ENCODE measurements around the gene ITGA6. TPM values are rescaled to one million over a fixed set of nuclear protein-coding genes. Genes with fewer than 3 reads are reported as not detected.
A peak's percentile ranks its signal among the peaks of the same experiment; 100 is the strongest.

Gene ITGA6
- total RNA-seq, 4 donors from 2014 or later: 254 to 586 (median 471) TPM

DNA sequence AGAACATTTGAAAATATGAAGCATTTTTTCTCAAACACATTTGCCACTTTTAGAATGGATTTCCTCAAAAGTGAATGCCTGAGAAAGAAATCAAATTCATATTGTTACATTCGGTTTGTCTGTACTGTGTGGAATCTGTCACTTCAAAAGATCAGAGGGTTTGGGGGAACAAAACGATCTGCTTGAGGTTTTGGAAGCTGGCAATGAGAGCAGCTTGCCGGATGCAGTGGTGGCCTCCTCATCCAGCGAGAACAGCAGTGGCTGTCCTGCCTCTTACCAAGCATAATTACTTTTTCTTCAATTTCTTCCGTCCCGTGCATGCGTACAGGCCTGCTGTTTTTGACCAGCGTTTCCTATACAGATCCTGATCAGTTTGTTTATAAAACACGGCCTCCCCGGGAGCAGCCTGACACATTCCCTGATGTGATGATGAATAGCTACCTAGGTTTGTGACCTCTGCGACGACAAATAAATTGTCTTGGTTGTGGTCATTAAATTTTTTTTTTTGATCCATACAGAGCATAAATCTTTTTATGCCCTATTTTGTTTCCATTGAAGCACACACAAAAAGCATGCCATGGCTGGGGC is 45.2 kb downstream of the ITGA6 start:
- Histone ChIP-seq H3K4me1 (no peaks in the 10 kb centered on the region), H3K27me3 (no peaks in the 10 kb centered on the region), H3K9me3 (no peaks in the 10 kb centered on the region), H3K27ac (peak overlapping the region in 1 of 4 donors; percentile 7), H3K36me3 (peaks cover 0 to 27% (median 0%) of the 10 kb centered on the region in 3 donors), H3K4me3 (no peak overlapping the region)
- no peak for DNase-seq (ENCODE audit: low spot score in 2 of 2)
- TF ChIP-seq, protein P1, sequence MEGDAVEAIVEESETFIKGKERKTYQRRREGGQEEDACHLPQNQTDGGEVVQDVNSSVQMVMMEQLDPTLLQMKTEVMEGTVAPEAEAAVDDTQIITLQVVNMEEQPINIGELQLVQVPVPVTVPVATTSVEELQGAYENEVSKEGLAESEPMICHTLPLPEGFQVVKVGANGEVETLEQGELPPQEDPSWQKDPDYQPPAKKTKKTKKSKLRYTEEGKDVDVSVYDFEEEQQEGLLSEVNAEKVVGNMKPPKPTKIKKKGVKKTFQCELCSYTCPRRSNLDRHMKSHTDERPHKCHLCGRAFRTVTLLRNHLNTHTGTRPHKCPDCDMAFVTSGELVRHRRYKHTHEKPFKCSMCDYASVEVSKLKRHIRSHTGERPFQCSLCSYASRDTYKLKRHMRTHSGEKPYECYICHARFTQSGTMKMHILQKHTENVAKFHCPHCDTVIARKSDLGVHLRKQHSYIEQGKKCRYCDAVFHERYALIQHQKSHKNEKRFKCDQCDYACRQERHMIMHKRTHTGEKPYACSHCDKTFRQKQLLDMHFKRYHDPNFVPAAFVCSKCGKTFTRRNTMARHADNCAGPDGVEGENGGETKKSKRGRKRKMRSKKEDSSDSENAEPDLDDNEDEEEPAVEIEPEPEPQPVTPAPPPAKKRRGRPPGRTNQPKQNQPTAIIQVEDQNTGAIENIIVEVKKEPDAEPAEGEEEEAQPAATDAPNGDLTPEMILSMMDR (IDR thresholded peaks at IDR 0.05): no peak
- TF ChIP-seq EP300 (IDR thresholded peaks at IDR 0.05) (no peak), POLR2A (IDR thresholded peaks at IDR 0.05) (no peak)
- 58% methylated on average over 12 of the region's 12 CpGs for WGBS, 2 donors

DNA sequence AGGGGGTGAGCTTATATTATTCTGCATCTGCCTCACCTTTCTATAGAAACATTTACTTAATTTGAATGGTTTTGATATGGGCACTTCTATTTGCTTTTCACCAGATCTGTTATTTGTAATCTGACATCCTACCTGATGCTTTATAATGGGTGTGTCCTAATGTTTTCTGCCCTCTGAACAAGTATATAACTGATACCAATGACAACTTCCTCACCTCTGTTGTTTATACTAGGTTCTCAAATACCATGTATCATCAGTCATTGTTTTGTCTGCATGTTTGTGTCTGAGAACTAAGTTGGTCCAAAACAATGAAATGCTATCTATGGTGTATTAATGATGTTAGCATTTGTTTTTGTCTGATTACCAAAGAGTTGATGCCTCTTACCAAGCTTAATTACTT is 45.8 kb downstream of the ITGA6 start:
- H3K4me3 ChIP-seq: no peak overlapping the region
- H3K27me3 ChIP-seq: no peaks in the 10 kb centered on the region
- no peak for TF ChIP-seq POLR2A (IDR thresholded peaks at IDR 0.05)
- H3K27ac ChIP-seq: peak overlapping the region in 1 of 4 donors; percentile 7
- H3K4me1 ChIP-seq: peaks cover 0 to 2% (median 0%) of the 10 kb centered on the region in 4 donors
- DNase-seq (ENCODE audit: low spot score in 2 of 2): no peak
- H3K9me3 ChIP-seq: no peaks in the 10 kb centered on the region
- H3K36me3 ChIP-seq: peaks cover 0 to 24% (median 0%) of the 10 kb centered on the region in 3 donors

DNA sequence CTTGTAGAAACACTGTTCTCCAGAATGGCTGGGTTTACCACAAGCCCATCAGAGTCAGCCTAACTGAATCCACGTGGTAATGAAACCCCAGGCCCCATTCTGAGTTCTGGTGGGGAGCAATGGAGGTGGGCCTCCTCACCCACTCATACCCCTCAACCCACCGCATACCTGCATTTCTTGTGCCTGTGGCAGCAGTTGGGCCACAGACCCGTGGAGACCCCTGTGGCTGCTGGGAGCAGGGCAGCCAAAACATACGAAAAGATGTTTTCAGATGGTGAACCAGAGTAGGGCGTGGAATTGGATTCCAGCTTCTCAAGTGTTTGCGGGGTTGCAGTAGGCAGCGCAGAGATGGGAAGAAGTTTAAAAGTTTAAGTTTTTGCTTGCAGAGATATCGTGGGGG is 51.0 kb downstream of the ITGA6 start:
- peaks cover 0 to 50% (median 24%) of the 10 kb centered on the region in 4 donors for H3K4me1 ChIP-seq
- H3K27me3 ChIP-seq: no peaks in the 10 kb centered on the region
- no peak overlapping the region for H3K4me3 ChIP-seq
- H3K27ac ChIP-seq: peak overlapping the region in 2 of 4 donors; percentile 51 to 60
- H3K9me3 ChIP-seq: no peaks in the 10 kb centered on the region
- DNase-seq (ENCODE audit: low spot score in 2 of 2): no peak
- WGBS, 2 donors: 76 to 78% methylated on average over 8 of the region's 8 CpGs
- H3K36me3 ChIP-seq: peaks cover 0 to 20% (median 0%) of the 10 kb centered on the region in 3 donors
- TF ChIP-seq, protein P1 (IDR thresholded peaks at IDR 0.05): no peak
- TF ChIP-seq EP300 (IDR thresholded peaks at IDR 0.05) (no peak), POLR2A (IDR thresholded peaks at IDR 0.05) (no peak)

DNA sequence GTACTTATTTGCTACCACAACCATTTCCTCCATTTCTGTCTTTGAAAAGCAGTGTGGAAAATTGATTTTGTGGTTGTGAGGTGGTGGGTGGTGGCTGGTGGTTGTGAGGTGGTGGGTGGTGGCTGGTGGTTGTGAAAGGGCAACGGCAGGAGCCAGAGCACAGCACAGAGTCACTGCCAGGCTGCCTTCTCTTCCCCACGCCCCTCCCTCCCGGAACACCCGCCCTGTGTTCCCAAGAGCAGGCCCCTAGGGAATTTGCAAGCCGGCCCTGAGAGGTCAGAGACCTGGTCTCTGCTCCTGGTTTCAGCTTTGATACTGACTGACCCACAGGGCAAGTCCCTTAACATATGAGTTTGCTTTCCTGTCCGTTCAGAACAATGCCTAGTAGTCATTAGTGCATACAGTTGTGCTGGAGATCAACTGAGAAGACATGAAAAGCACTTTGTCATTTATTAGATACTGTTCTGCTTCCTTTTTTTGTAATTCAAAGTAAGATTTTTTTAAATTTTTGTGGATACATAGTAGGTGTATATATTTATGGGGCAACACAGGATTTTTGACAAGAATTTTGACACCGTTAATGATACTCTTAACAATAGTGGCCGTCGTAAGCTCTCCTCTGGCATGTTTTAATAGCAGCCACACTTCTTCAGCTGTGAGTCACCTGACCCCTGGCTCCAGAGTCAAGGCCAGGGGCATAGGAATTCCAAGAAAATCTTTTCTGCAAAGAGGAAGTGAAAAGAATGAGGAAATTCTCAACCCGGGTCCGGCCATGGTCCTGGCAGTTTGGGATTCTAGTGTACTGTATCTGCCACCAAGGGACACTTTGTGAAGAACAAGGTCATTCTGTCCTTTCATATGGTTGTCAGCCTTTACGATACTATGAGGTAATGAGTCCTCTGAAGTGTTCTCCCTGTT is 53.2 kb downstream of the ITGA6 start:
- Histone ChIP-seq H3K36me3 (peaks cover 0 to 20% (median 0%) of the 10 kb centered on the region in 3 donors), H3K4me1 (peaks cover 0 to 56% (median 24%) of the 10 kb centered on the region in 4 donors), H3K9me3 (no peaks in the 10 kb centered on the region), H3K27ac (peak overlapping the region in 3 of 4 donors; percentile 14 to 69 (median 65)), H3K4me3 (no peak overlapping the region), H3K27me3 (no peaks in the 10 kb centered on the region)
- DNase-seq (ENCODE audit: low spot score in 2 of 2): no peak
- WGBS, 2 donors: 16 to 26% methylated on average over 12 of the region's 12 CpGs
- TF ChIP-seq EP300 (IDR thresholded peaks at IDR 0.05) (peak in 1 of 2 donors; percentile 26), POLR2A (IDR thresholded peaks at IDR 0.05) (no peak)

DNA sequence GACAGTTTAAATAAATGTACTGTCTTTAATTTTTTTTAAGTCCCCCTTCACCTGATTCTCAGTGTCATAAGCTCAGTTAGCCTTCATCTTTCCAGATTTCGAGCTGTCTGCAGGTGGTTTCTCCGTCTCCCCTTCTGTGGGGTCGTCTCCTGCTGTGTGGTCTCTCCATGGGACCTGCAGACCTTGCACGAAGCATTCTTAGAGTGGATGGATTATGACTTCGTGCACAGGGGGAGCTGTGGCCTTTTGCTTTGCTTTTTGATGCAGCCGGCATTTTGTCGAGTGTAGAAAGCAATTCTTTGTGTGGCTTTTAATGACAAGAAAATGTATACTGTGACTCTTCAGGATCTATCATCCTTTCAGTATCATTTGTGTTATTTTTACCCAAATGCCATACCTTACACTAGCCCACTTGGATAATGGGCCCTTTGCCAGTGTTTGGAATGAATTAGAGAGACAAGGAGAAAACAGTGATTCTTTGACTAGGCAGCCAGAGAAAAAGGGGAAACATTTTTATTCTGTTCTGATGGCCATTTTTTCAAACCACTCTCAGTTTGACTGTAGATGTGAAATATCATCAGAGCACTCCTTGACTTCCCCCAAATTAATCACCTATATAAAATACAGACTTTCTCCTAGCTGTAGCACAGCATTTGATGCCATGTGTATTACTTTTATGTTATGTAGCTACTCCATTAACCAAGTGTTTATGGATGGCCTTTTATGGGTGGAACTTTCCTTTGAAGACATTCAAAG is 54.3 kb downstream of the ITGA6 start:
- Histone ChIP-seq H3K4me1 (peaks cover 0 to 56% (median 24%) of the 10 kb centered on the region in 4 donors), H3K36me3 (peaks cover 0 to 29% (median 0%) of the 10 kb centered on the region in 3 donors), H3K27ac (peak overlapping the region in 2 of 4 donors; percentile 65 to 69), H3K4me3 (no peak overlapping the region), H3K9me3 (no peaks in the 10 kb centered on the region), H3K27me3 (no peaks in the 10 kb centered on the region)
- DNase-seq (ENCODE audit: low spot score in 2 of 2): no peak
- WGBS, 2 donors: 47 to 51% methylated on average over 7 of the region's 7 CpGs
- TF ChIP-seq, protein P1 (IDR thresholded peaks at IDR 0.05): no peak
- no peak for TF ChIP-seq POLR2A (IDR thresholded peaks at IDR 0.05)
- no peak for TF ChIP-seq EP300 (IDR thresholded peaks at IDR 0.05)
